Prostate gland (tissue), 2 donors: ENCODE data around the gene TNPO3. TPM values are rescaled to one million over a fixed set of nuclear protein-coding genes. Genes with fewer than 3 reads are reported as not detected.

ENCODE experiments used
- DNase-seq: peaks from one replicate; pipeline ENCODE4 v3.0.0-alpha.2; 2019; ENCODE audit warnings: low spot score
- H3K27ac ChIP-seq, 2 donors: fragments of 200-600 bp; sonication (generic); 2 replicates each; pipeline ENCODE4 v1.5.1; 2017 to 2019
- H3K27me3 ChIP-seq: fragments of 200-600 bp; sonication (generic); replicated peaks from 2 replicates; pipeline ENCODE4 v1.5.1; 2019; ENCODE audit not compliant: insufficient read depth
- H3K36me3 ChIP-seq, 2 donors: fragments of 200-600 bp; sonication (generic); 1 replicate in 1 of 2; 2 replicates in 1 of 2; pipeline versions ENCODE4 v1.5.1 to v1.8.1; 2017 to 2019
- H3K4me1 ChIP-seq: fragments of 200-600 bp; sonication (generic); replicated peaks from 2 replicates; pipeline ENCODE4 v1.5.1; 2019
- H3K4me3 ChIP-seq, 2 donors: fragments of 200-600 bp; sonication (generic); 2 replicates each; pipeline ENCODE4 v1.5.1; 2017 to 2019
- H3K9me3 ChIP-seq: fragments of 200-600 bp; sonication (generic); 2 replicates; pipeline ENCODE4 v1.5.1; 2017
- CTCF ChIP-seq, 4 experiments: fragments of 200-600 bp in 2 of 4; fragments of 450-650 bp in 2 of 4; sonication (generic) in 2 of 4; IDR thresholded peaks; 1 replicate in 3 of 4; 2 replicates in 1 of 4; pipeline ENCODE4 v1.5.1; 2016 to 2019; ENCODE audit warnings: antibody characterized with exemption in 4 of 4, mild to moderate bottlenecking in 2 of 4, moderate library complexity in 2 of 4
- POLR2A ChIP-seq: fragments of 450-650 bp; IDR thresholded peaks from one replicate; pipeline ENCODE4 v1.6.1; 2016; ENCODE audit warnings: antibody characterized with exemption, mild to moderate bottlenecking
- POLR2AphosphoS5 ChIP-seq: sonication (generic); formaldehyde crosslinking; IDR thresholded peaks from one replicate; pipeline ENCODE4 v1.6.1; 2017; ENCODE audit warnings: antibody characterized with exemption
- WGBS: methylation state at CpG from one replicate; pipeline ENCODE4 v1.1.5; 2018; 5-methylcytosine and 5-hydroxymethylcytosine counted together
- intact Hi-C: fragments of 100-400 bp; cut with DNase I; formaldehyde crosslinking; loops from one replicate; pipeline ENCODE4 v1.14.2; 2022
- total RNA-seq, 2 donors: library from RNA; depleted of rRNA; stranded (reverse); fragments of >200 nt; gene quantifications; one replicate each; pipeline ENCODE4 v1.1.0, GENCODE V29; 2016

TNPO3 gene
- total RNA-seq, 2 donors from 2014 or later: 32.2 to 42.3 TPM

DNA sequence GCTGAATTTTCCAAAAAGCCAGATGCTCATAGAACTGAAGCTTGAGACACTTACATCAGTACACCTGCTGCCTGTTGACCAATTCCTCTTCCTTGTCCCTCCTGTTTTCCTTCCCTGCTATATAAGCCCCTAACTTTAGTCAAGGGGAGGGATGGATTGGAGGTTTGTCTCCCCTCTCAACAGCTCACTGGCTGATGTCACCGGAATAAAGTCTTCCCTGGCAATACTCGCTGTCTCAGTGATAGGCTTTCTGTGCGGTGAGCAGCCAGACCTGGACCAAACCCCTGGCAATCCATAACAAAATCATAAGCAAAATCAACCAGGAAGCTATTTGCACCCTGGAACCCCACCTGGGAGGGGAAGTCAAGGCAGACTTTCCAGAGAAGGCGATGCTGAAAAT is 118.1 kb downstream of the TNPO3 start:
- intact Hi-C loops: no loop called here
- Histone ChIP-seq H3K4me1 (peaks cover 5% of the 10 kb centered on the region), H3K9me3 (no peaks in the 10 kb centered on the region), H3K4me3 (no peak overlapping the region), H3K27ac (no peak overlapping the region), H3K27me3 (no peaks in the 10 kb centered on the region), H3K36me3 (no peaks in the 10 kb centered on the region)
- no peak for DNase-seq
- TF ChIP-seq CTCF (IDR thresholded peaks at IDR 0.05): no peak
- TF ChIP-seq POLR2A: no peak
- no peak for TF ChIP-seq POLR2AphosphoS5
- 92% methylated on average over 4 of the region's 4 CpGs for WGBS

- H3K27me3 ChIP-seq: no peaks in the 10 kb centered on the region
- no peak for TF ChIP-seq POLR2A
- WGBS: 64% methylated on average over 6 of the region's 6 CpGs
- peaks cover 5% of the 10 kb centered on the region for H3K4me1 ChIP-seq
- no peak overlapping the region for H3K4me3 ChIP-seq
- intact Hi-C loops: no loop called here
- H3K9me3 ChIP-seq: no peaks in the 10 kb centered on the region
- DNase-seq: no peak
- H3K27ac ChIP-seq: no peak overlapping the region
- no peaks in the 10 kb centered on the region for H3K36me3 ChIP-seq
Observed at GRCh38 chr7:128935342-128935730, 119.6 kb downstream of the TNPO3 start.

GRCh38 chr7:128934361-128935341 is 120.3 kb downstream of the TNPO3 start:
- TF ChIP-seq POLR2AphosphoS5 (no peak), CTCF (IDR thresholded peaks at IDR 0.05) (no peak), POLR2A (no peak)
- Histone ChIP-seq H3K27ac (no peak overlapping the region), H3K4me1 (peaks cover 5% of the 10 kb centered on the region), H3K36me3 (no peaks in the 10 kb centered on the region), H3K4me3 (no peak overlapping the region), H3K9me3 (no peaks in the 10 kb centered on the region), H3K27me3 (no peaks in the 10 kb centered on the region)
- intact Hi-C loops: no loop called here
- WGBS: 81% methylated on average over 14 of the region's 14 CpGs
- DNase-seq: no peak

DNA sequence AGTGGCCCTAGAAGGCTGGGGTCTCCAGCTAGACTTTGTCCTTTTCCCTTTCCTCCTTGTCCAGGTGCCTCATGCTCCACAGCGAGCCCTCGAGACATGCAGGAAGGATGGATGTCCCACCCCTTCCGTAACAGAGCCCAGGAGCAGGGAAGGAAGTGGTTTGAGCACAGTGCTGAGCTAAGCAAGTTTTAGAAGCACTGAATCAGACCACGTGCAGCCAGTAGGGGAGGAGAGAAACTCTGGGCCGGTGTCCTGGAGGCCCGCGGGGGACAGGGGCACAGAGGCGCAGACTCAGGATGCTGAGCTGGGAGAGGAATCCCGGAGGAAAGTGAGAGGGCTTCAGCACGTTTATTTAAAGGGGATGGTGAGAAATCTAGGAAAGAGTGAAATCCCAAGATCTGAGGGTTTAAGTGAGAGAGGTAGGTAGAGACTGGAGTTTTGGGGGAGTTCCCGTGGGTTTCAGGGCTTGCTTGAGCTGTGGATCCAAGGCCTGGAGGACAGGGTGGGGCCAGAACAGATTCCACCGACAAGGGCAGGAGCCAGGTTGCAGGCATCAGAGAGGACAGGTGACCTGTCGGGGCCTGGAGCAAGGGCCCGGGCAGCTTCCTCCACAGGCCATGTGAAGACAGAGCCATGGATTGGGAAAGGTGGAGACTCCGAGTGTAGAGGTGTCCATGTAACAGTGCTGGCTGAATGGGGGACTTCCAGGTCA is 121.6 kb downstream of the TNPO3 start:
- H3K9me3 ChIP-seq: no peaks in the 10 kb centered on the region
- no peak for DNase-seq
- H3K4me3 ChIP-seq: no peak overlapping the region
- no peaks in the 10 kb centered on the region for H3K36me3 ChIP-seq
- 61% methylated on average over 15 of the region's 15 CpGs for whole genome bisulfite sequencing
- no peak for TF ChIP-seq POLR2A
- TF ChIP-seq POLR2AphosphoS5: no peak
- TF ChIP-seq CTCF (IDR thresholded peaks at IDR 0.05): no peak
- no peaks in the 10 kb centered on the region for H3K27me3 ChIP-seq
- intact Hi-C loops: no loop called here
- no peak overlapping the region for H3K27ac ChIP-seq
- H3K4me1 ChIP-seq: no peaks in the 10 kb centered on the region

- Histone ChIP-seq H3K4me3 (no peak overlapping the region), H3K9me3 (no peaks in the 10 kb centered on the region), H3K36me3 (no peaks in the 10 kb centered on the region), H3K4me1 (no peaks in the 10 kb centered on the region), H3K27ac (no peak overlapping the region), H3K27me3 (no peaks in the 10 kb centered on the region)
- TF ChIP-seq POLR2AphosphoS5 (no peak), POLR2A (no peak), CTCF (IDR thresholded peaks at IDR 0.05) (no peak)
- no peak for DNase-seq
- WGBS: 72% methylated on average over 4 of the region's 4 CpGs
- intact Hi-C loops: no loop called here
Observed at GRCh38 chr7:128932862-128933179, 122.1 kb downstream of the TNPO3 start.
